Psoas muscle (tissue), 8 donors: ENCODE measurements around the gene ZFAND4. TPM values are rescaled to one million over a fixed set of nuclear protein-coding genes. Genes with fewer than 3 reads are reported as not detected.

Experiments used
- ATAC-seq, 4 donors: fragments of 200-7000 bp; cut with Tn5 transposase; one replicate each; pipeline ENCODE4 v1.9.1; 2020; ENCODE audit warnings: moderate library complexity in 3 of 4, mild to moderate bottlenecking in 2 of 4
- DNase-seq, 2 donors: peaks; one replicate each; pipeline ENCODE4 v3.0.0-alpha.2; 2020
- H3K27ac ChIP-seq: fragments of 200-600 bp; one replicate; pipeline ENCODE4 v1.8.0; 2022
- H3K27me3 ChIP-seq, 3 donors: fragments of 200-600 bp in 1 of 3; one replicate each; pipeline versions ENCODE4 v1.6.1 to v1.8.0; 2013 to 2022; ENCODE audit warnings: low read length in 2 of 3, mild to moderate bottlenecking in 2 of 3, moderate library complexity in 1 of 3; ENCODE audit not compliant: insufficient read depth in 3 of 3
- H3K36me3 ChIP-seq, 2 donors: fragments of 200-600 bp in 1 of 2; one replicate each; pipeline versions ENCODE4 v1.6.1 to v1.8.0; 2013 to 2022; ENCODE audit warnings: low read depth in 1 of 2, mild to moderate bottlenecking in 1 of 2, moderate library complexity in 1 of 2; ENCODE audit not compliant: insufficient read depth in 1 of 2
- H3K4me1 ChIP-seq: fragments of 200-600 bp; one replicate; pipeline ENCODE4 v1.8.0; 2022
- H3K4me3 ChIP-seq: fragments of 200-600 bp; one replicate; pipeline ENCODE4 v1.8.0; 2022; ENCODE audit warnings: mild to moderate bottlenecking
- H3K9me3 ChIP-seq: fragments of 200-600 bp; one replicate; pipeline ENCODE4 v1.8.0; 2022
- WGBS, 3 donors: extraction: QIAGEN DNeasy Blood & Tissue Kit; methylation state at CpG; one replicate each; pipeline versions ENCODE4 v1.1.6 to v1.1.7; 2013; 5-methylcytosine and 5-hydroxymethylcytosine counted together
- intact Hi-C, 2 donors: fragments of 100-400 bp; cut with DNase I; formaldehyde crosslinking; loops; one replicate each; pipeline versions ENCODE4 v1.11.0 to v1.14.2; 2022
- polyA plus RNA-seq, 3 donors: library from polyadenylated mRNA; stranded (reverse); fragments of 200-250 nt; gene quantifications; one replicate each; pipeline ENCODE4 v1.2.3, GENCODE V29; 2013
- total RNA-seq, 4 donors: library from RNA; stranded (reverse); fragmentation: NEBNext Ultra II Directional in 2 of 4; extraction: Animal tissue kit (Norgen Biotek cat#: 25700) in 2 of 4; gene quantifications; one replicate each; pipeline versions ENCODE4 v1.2.1 to v1.2.4, GENCODE V29; 2021 to 2023
- TF ChIP-seq, protein P1 (sequence below): fragments of 200-600 bp; IDR thresholded peaks from one replicate; pipeline ENCODE4 v1.8.0; 2022; ENCODE audit warnings: antibody characterized with exemption
- donor health status: healthy with polysubstance abuse.
- donor health status: DM: no; HTN: no; CAD: no; lungs with moderate emphysema.
- donor health status: Bipolar disorder and iron deficiency.
- donor health status: healthy.
- donor health status: DM: yes; HTN: yes; CAD: no.
- donor health status: DM: no; HTN: no; CAD: no.
- donor health status: DM: no; HTN: no; CAD: no.
- donor health status: DM: yes; HTN: yes; CAD: no.

ZFAND4 gene
- total and polyA plus RNA-seq, 7 donors = 2.4 to 7.2 (median 6.0) TPM

DNA sequence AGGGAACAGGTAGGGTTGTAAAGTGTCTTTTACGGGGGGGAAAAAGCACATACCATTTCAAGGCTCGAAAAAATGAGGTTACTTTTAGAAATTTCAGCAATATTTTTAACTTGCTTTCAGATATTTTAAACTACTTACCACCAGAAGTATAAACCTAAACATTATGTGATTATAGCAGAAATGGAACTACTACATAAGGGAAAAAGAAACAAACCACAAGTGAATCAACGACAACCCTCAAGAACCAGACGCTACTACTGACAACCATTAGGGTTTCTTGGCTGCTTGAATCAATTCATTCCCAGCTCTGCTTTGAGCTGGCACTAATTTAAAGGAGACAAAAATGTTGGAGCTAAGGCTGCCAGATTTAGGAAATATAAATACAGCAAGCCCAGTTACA is 80.1 kb downstream of the ZFAND4 start:
- TF ChIP-seq, protein P1, sequence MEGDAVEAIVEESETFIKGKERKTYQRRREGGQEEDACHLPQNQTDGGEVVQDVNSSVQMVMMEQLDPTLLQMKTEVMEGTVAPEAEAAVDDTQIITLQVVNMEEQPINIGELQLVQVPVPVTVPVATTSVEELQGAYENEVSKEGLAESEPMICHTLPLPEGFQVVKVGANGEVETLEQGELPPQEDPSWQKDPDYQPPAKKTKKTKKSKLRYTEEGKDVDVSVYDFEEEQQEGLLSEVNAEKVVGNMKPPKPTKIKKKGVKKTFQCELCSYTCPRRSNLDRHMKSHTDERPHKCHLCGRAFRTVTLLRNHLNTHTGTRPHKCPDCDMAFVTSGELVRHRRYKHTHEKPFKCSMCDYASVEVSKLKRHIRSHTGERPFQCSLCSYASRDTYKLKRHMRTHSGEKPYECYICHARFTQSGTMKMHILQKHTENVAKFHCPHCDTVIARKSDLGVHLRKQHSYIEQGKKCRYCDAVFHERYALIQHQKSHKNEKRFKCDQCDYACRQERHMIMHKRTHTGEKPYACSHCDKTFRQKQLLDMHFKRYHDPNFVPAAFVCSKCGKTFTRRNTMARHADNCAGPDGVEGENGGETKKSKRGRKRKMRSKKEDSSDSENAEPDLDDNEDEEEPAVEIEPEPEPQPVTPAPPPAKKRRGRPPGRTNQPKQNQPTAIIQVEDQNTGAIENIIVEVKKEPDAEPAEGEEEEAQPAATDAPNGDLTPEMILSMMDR = no peak
- 68 to 85% (median 70%) methylated on average over 4 of the region's 4 CpGs for WGBS, 3 donors
- Histone ChIP-seq H3K9me3 (peaks cover 3% of the 10 kb centered on the region), H3K36me3 (peaks cover 0 to 4% of the 10 kb centered on the region in 2 donors), H3K27ac (no peak overlapping the region), H3K4me3 (peak overlapping the region; percentile 82), H3K27me3 (no peaks in the 10 kb centered on the region), H3K4me1 (peaks cover 8% of the 10 kb centered on the region)
- ATAC-seq (no peak), DNase-seq (no peak)
- intact Hi-C loops = loop anchor here in 1 of 2 donors (5.0 to 10.0 kb wide), 2 partner anchors 80 to 338 kb away; partner anchors contain the start of gene ZFAND4

DNA sequence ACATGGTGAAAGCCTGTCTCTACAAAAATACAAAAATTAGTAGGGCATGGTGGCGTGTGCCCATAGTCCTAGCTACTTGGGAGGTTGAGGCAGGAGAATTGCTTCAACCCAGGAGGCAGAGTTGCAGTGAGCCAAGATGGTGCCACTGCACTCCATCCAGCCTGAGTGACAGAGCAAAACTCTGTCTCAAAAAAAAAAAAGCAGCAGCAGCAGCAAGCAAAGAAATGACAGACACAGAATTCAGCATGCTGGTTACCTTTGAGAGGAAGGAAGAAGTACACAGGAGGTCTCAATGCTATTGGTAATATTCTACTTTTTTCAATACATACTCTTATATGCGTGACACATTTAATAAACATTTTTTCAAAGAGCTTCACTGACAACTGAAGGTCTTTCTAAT is 81.3 kb downstream of the ZFAND4 start:
- Histone ChIP-seq H3K36me3 (peaks cover 0 to 4% of the 10 kb centered on the region in 2 donors), H3K4me1 (peaks cover 8% of the 10 kb centered on the region), H3K9me3 (peaks cover 3% of the 10 kb centered on the region), H3K27ac (no peak overlapping the region), H3K27me3 (no peaks in the 10 kb centered on the region), H3K4me3 (no peak overlapping the region)
- ATAC-seq (no peak), DNase-seq (no peak)
- intact Hi-C loops = loop anchor here in 1 of 2 donors (5.0 to 10.0 kb wide), 2 partner anchors 81 to 336 kb away; partner anchors contain the start of gene ZFAND4
- WGBS, 3 donors = 95 to 98% (median 97%) methylated on average over 2 of the region's 2 CpGs
- TF ChIP-seq, protein P1 = no peak

DNA sequence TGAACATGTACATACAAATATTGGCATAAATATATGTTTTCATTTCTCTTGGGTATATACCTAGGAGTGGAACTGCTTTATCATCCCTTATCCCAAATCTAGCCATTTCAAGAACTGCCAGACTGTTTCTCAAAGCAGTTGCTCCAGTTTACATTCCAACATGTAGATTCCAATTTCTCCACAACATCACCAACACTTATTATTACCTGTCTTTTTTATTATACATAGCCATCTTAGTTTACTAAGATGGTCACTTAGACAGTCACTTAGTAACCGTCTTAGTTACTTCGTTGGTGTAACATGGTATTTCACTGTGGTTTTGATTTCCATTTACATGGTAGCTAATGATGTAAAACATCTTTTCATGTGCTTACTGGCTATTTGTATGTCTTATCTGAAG is 82.7 kb downstream of the ZFAND4 start:
- no peak for ATAC-seq
- H3K27ac ChIP-seq = no peak overlapping the region
- 95 to 97% (median 97%) methylated on average over 2 of the region's 2 CpGs for WGBS, 3 donors
- H3K36me3 ChIP-seq = peaks cover 0 to 4% of the 10 kb centered on the region in 2 donors
- H3K4me3 ChIP-seq = no peak overlapping the region
- DNase-seq = no peak
- TF ChIP-seq, protein P1 = no peak
- H3K27me3 ChIP-seq = no peaks in the 10 kb centered on the region
- peaks cover 8% of the 10 kb centered on the region for H3K4me1 ChIP-seq
- intact Hi-C loops = loop anchor here in 1 of 2 donors (5.0 to 10.0 kb wide), 2 partner anchors 82 to 335 kb away; partner anchors contain the start of gene ZFAND4
- peaks cover 3% of the 10 kb centered on the region for H3K9me3 ChIP-seq

DNA sequence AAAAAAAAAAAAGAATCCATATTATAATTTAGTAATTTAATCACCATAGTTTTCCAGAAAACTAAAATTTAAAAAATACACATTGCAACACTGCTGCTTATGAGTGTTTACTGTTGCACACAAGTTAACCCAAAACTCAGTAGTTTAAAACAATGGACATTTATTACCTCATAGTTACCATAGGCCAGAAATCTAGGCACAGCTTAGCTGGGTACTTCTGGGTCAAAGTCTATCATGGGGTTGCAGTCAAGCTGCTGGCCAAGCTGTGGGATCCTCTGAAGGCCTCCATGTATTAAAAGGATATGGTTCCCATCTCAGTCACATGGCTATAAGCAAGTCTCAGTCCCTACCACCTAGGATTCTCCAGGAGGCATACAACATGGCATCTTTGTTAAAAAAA is 83.6 kb downstream of the ZFAND4 start:
- H3K27me3 ChIP-seq = no peaks in the 10 kb centered on the region
- peaks cover 8% of the 10 kb centered on the region for H3K9me3 ChIP-seq
- ATAC-seq = no peak
- no peak for DNase-seq
- peaks cover 8% of the 10 kb centered on the region for H3K4me1 ChIP-seq
- no peak overlapping the region for H3K27ac ChIP-seq
- peaks cover 0 to 4% of the 10 kb centered on the region in 2 donors for H3K36me3 ChIP-seq
- no peak overlapping the region for H3K4me3 ChIP-seq
- TF ChIP-seq, protein P1 = no peak
- intact Hi-C loops = no loop called here
